ENCODE data around the gene LAMA3.

DNA sequence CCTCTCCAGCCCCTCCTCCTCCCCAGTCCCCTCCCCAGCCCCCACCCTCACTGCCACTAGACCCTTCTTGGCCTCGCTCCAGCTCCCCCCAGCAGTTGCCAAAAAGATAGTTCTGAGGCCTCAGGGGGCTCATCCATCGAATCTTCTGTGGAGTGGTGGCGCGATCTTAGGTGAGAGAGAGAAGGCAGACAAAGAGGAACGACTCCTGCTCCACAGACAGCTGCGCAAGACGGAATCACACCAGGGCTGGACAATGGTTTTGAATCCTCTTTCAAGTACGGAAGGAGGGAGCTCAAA is 68.1 kb downstream of the LAMA3 start:
- TF ChIP-seq EP300 (IDR thresholded peaks at IDR 0.05; ENCODE audit: borderline replicate concordance in 1 of 2, low read depth in 1 of 2, low read length in 1 of 2) = no peak
- TF ChIP-seq, protein P1, sequence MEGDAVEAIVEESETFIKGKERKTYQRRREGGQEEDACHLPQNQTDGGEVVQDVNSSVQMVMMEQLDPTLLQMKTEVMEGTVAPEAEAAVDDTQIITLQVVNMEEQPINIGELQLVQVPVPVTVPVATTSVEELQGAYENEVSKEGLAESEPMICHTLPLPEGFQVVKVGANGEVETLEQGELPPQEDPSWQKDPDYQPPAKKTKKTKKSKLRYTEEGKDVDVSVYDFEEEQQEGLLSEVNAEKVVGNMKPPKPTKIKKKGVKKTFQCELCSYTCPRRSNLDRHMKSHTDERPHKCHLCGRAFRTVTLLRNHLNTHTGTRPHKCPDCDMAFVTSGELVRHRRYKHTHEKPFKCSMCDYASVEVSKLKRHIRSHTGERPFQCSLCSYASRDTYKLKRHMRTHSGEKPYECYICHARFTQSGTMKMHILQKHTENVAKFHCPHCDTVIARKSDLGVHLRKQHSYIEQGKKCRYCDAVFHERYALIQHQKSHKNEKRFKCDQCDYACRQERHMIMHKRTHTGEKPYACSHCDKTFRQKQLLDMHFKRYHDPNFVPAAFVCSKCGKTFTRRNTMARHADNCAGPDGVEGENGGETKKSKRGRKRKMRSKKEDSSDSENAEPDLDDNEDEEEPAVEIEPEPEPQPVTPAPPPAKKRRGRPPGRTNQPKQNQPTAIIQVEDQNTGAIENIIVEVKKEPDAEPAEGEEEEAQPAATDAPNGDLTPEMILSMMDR (IDR thresholded peaks at IDR 0.05) = no peak
- TF ChIP-seq POLR2AphosphoS5 (IDR thresholded peaks at IDR 0.05; ENCODE audit: low read depth, low read length) = no peak
- TF ChIP-seq NRF1 (IDR thresholded peaks at IDR 0.05; ENCODE audit: low read depth, low read length) = no peak
- TF ChIP-seq, protein P2, sequence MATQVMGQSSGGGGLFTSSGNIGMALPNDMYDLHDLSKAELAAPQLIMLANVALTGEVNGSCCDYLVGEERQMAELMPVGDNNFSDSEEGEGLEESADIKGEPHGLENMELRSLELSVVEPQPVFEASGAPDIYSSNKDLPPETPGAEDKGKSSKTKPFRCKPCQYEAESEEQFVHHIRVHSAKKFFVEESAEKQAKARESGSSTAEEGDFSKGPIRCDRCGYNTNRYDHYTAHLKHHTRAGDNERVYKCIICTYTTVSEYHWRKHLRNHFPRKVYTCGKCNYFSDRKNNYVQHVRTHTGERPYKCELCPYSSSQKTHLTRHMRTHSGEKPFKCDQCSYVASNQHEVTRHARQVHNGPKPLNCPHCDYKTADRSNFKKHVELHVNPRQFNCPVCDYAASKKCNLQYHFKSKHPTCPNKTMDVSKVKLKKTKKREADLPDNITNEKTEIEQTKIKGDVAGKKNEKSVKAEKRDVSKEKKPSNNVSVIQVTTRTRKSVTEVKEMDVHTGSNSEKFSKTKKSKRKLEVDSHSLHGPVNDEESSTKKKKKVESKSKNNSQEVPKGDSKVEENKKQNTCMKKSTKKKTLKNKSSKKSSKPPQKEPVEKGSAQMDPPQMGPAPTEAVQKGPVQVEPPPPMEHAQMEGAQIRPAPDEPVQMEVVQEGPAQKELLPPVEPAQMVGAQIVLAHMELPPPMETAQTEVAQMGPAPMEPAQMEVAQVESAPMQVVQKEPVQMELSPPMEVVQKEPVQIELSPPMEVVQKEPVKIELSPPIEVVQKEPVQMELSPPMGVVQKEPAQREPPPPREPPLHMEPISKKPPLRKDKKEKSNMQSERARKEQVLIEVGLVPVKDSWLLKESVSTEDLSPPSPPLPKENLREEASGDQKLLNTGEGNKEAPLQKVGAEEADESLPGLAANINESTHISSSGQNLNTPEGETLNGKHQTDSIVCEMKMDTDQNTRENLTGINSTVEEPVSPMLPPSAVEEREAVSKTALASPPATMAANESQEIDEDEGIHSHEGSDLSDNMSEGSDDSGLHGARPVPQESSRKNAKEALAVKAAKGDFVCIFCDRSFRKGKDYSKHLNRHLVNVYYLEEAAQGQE (IDR thresholded peaks at IDR 0.05; ENCODE audit: low read depth, low read length) = no peak
- TF ChIP-seq, protein P3, sequence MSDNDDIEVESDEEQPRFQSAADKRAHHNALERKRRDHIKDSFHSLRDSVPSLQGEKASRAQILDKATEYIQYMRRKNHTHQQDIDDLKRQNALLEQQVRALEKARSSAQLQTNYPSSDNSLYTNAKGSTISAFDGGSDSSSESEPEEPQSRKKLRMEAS (IDR thresholded peaks at IDR 0.05; ENCODE audit: low read depth) = no peak
- TF ChIP-seq GABPA (IDR thresholded peaks at IDR 0.05; ENCODE audit: low read depth) = no peak
- no peak for TF ChIP-seq MXI1 (IDR thresholded peaks at IDR 0.05; ENCODE audit: low read depth, low read length)
- no peak for TF ChIP-seq CHD2 (IDR thresholded peaks at IDR 0.05; ENCODE audit: low read length, partially characterized antibody)
- TF ChIP-seq, protein P4, sequence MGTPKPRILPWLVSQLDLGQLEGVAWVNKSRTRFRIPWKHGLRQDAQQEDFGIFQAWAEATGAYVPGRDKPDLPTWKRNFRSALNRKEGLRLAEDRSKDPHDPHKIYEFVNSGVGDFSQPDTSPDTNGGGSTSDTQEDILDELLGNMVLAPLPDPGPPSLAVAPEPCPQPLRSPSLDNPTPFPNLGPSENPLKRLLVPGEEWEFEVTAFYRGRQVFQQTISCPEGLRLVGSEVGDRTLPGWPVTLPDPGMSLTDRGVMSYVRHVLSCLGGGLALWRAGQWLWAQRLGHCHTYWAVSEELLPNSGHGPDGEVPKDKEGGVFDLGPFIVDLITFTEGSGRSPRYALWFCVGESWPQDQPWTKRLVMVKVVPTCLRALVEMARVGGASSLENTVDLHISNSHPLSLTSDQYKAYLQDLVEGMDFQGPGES (IDR thresholded peaks at IDR 0.05; ENCODE audit: low read depth, low read length) = no peak

Measured in SK-N-SH (cell line).